GM19468 (cell line): ENCODE results near the gene PRRX2.

Experiments
- ATAC-seq: cut with Tn5 transposase; IDR thresholded peaks from one replicate; pipeline ENCODE4 v1.9.1; 2021; ENCODE audit warnings: mild to moderate bottlenecking, moderate library complexity, moderate number of reproducible peaks; ENCODE audit not compliant: unreplicated experiment; ENCODE audit errors: extremely low read depth

Gene PRRX2

DNA sequence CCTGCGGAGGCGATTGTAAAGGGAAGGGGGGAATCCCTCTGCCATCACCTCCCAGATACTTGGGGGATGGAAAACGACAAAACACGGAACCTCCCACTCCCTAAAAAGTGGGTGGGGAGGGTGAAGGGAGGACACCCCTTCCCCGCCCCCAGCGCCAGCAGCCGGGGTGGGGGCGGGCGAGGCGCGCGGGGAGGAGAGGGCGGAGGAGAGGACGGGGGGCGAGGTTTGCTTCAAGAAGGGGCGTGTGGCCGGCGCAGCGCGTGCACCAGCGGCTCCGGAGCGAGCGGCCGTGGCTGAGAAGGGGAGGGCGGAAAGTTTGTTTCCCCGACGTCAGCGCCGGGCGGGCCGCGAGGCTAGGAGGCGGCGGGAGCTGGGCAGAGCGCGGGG, at the start of gene PRRX2:
PRRX2 (plus strand) TSS at position 259 of the 387 bp plus-strand sequence. CDS start 221 bp downstream, outside the sequence.
- ATAC-seq: no peak

DNA sequence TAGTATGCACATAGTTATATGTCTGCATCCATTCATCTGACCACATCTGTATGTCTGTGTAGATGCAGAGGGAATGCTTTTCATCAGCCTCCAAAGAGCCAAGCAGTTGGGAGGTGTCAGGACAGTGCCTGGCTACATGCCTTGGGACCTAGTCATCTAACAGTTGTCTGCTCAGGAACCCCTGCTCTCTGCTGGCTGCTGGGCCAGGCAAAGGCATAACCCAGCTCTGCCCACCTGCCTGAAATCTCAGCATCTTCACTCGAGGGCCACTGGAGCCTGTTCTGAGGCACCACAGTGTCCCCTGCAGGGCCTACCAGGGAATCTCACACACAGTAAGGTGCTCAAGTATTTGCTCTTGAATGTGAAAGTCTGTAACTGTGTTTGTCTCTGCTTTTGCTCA, 48.3 kb upstream of the PRRX2 start:
- no peak for ATAC-seq

DNA sequence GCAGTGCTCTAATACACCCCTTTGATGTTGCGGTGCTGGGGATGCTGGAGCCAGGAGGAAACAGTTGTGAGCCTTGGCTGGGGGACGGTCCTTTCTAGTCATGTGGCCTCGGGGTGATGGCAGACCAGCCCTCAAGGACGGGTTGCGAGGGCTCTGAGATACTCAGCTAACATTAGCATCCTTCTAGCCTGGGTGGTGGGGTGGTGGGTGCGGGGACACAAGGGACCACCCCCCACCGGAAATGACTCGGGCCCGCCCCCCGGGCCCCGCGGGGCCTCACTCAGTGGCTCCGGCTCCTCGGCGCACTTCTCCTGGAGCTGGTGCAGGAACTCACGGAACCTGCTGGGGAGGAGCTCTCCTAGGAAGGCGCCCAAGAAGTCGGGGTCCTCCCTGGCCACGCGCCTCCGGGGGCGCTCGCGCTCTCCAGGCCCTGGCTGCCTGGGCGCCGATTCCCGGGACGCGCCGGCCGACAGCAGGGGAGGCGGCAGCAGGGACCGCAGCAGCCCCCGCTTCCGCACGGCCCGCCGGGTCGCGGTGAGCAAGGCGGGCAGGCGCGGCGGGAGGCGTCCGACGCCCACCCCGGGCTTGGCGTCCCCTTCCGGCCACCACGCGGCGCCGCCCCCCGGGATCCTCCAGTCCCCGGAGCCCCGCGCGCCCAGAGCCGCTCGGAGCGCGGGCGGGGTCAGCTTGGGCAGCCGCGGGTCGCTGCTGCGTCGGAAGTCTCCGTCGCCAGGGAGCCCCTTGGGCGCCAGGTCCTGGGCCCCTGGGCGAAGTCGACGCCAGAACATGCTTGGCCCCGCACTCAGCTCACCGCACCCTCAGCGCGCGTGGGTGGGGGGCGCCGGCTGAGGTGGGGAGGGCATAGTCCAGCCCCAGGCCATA, 45.4 kb upstream of the PRRX2 start:
- no peak for ATAC-seq

DNA sequence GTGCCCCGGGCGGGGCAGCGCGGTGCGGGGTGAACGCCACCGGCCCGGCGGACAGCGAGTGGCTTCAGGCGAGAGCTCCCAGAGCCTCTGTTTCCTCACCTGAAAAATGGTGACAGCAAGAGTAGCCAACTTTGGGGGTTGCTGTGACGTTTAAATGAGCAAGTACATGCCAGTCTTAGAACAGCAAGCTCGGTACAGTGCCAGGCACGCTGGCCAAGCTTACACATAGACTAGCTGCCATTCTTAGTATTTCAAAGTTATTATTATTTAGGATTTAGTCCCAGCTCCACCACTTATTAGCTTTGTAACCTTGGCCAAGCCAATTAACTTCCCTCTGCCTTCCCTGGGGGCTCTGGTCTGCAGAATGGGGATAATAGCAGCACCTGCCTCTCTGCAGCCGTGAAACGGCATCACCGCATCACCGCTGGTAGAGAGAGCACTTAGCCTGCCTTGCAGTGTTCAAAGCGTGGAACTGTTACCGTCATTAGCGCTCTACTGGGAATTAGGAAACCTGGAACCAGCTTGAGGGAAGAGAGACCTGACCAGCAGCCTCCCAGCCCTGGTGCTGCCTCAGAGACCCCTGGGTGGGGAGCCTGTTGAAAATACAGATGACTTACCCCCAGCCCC, 44.7 kb upstream of the PRRX2 start, which contains the start of gene C9orf50:
C9orf50 (minus strand) TSS at position 433 of the 627 bp plus-strand sequence. CDS start 527 bp downstream, outside the sequence.
- ATAC-seq: no peak

DNA sequence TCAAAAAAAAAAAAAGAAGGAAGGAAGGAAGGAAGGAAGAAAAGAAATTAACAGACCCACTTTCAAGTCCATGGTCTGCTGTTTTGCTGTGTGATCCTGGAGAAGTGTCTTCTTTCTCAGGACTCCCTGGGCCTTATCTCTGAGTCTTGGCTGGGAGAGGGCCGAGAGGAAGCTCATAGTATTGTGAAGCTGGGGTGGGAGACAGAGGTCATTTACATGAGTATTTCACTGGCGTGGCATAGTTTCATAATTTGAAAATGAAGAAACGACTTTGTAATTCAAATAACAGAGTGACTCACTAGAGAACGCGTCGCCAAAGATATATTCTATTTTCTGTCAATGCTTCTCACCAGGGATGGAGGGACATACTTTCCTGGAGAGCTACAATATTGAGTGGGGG, 42.1 kb upstream of the PRRX2 start:
- ATAC-seq: no peak

DNA sequence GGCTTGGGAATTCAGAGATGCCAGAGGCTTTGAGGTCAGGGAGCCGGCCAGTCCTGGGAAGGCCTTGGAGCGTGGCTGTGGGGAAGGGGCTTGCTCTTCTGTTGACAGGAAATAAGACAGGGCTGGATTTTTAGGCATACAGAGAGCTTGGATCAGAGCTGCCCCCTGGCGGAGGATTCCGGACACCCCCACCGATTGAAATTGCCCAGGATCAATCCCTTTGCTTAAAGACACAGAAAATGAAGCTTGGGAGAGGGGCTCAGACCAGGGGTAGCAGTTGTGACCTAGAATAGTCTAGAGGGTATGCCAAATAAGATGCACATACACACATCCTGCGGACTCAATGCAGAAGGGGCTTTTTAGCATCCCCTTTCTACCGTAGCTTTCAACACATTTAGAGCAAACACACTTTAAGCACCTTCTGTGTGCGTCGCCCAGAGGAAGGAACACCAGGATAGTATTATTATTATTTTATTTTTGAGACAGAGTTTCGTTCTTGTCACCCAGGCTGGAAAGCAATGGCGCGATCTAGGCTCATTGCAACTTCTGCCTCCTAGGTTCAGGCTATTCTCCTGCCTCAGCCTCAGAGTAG, 41.2 kb upstream of the PRRX2 start:
- ATAC-seq: no peak

DNA sequence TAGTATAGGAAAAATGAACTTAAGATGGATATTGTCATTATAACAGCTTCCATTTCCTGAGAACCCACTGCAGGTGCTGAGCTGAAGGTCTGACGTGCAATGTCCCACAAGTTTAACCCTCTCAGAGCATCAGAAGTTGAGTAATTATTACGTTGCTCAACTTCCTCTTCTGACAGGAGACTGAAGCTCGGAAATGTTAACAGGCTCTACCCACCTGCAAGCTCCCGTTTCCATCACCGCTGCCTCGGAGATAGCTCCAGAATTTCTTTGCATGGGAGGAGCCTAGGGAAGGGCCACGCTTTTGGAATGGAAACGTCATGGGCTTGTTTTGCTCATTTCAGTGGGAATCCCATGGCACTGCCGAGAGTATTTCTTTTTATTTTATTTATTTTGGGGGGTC, 40.5 kb upstream of the PRRX2 start:
- ATAC-seq: no peak

DNA sequence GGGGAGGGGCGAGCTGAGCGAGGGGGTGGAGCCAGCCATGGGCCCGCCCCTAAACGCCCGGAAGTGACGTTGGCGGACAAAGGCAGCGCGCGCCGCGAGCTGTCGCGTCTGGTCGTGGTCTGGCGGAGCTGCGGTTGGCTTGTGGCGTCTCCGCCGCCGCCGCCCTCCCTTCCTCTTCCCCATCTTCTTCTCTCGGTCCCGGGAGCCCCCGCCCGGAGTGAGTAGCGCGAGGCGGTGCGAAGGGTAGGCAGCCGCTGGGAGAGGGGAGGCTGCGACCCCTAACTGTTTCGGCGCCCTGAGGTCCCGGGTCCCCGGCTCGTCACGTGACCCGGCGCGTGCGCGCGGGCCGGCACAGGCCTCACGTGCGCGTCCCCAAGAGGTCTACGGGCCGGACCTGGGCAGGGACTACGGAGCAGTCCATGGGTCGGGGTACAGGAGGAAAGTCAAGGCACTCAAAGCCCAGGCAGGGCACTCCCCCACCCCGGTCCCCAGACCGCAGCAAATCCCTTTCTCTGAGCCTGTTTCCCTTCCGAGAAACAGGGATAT, 39.3 kb upstream of the PRRX2 start, which contains the start of gene NTMT1:
NTMT1 (plus strand) TSS at position 85 of the 546 bp plus-strand sequence. CDS start 6,541 bp downstream, outside the sequence.
- ATAC-seq: peak; percentile 29

DNA sequence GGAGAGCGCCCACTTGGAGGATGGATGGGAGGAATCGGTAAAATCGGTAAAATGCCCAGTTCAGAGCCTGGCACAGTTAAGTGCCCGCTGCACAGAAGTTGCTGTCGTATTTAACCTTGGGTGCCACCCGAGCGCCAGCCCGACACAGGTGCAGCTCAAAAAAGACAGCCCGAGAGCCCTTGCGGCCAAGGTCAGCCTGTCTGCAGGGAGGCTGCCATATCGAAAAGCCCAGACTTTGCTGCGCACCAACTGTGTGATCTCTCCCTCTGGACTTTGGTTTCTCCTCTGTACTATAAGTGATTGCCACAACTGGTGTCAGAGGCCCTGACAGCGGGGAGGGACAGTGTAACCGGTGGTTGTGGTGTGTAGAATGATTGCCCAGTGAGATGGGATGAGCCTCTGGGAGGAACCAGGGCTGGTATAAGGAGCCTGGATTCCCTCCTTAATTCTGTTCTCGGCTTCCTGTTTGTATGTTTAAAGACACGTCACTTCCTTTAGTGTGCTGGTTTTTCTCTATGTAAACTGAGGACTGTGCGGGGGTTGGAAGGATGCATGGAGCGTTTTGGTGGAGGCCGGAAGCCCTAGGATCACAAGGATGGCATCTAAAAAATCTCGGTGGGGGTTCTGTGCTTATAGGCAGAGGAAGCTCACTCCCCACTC, 38.7 kb upstream of the PRRX2 start:
- peak; percentile 11 for ATAC-seq

DNA sequence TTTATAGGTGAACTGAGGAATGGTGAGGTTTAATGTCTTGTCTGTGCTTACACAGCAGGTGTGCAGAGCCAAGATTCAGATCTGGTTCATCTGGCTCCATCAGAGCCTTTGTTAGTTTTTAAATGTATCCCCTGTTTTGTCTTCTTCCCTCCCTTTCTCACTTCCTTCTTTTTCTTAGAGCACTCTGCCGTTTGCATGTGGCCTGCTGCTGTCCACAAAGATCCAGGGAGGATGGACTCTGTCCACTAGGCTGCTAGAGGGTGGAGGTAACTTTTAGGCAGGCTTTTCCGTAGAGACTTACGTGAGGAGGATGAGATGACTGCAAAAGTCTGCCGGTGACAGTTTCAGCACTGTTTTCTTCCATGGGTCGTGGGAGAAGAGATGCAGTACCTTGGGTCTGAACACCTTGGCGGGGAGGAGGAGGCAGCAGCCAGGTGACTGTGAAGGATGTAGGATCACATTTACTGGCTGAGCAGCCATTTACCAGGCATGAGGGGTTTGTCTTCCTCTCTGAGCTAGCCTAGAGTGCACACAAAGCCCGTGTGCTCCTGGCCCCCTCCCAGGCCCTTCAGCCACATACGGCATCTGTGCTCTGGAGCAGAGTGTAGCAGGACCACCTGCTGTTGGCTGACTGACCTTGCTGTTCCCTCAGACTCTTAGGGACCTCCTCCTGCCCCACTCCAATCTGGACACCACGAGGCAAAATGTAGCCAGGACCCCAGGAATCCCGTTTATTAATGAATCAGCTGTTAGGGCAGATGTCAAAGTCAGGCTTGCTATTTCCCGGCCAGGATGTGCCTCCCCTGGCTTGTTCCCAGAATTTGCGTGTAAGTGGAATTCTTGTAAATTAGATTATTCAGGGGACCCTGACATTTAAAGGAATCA, 37.6 kb upstream of the PRRX2 start:
- no peak for ATAC-seq

DNA sequence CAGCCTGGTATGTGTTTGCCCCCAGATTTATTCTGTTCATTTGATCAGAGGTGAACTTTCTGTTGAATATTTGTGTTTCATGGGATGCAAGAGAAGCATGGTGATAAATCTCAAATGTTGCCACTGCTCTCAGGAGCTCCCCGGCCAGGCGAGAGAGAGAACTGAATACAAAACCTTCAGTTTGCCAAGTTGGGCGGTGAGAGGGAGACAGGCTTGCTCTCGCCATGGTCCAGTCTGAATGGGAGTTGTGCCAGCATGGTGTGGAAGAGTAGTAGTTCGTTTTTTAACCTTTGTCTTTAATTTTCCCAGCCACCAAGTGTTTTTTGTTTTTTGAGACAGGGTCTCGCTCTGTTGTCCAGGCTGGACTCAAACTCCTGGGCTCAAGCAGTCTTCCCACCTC, 36.7 kb upstream of the PRRX2 start:
- ATAC-seq: no peak

DNA sequence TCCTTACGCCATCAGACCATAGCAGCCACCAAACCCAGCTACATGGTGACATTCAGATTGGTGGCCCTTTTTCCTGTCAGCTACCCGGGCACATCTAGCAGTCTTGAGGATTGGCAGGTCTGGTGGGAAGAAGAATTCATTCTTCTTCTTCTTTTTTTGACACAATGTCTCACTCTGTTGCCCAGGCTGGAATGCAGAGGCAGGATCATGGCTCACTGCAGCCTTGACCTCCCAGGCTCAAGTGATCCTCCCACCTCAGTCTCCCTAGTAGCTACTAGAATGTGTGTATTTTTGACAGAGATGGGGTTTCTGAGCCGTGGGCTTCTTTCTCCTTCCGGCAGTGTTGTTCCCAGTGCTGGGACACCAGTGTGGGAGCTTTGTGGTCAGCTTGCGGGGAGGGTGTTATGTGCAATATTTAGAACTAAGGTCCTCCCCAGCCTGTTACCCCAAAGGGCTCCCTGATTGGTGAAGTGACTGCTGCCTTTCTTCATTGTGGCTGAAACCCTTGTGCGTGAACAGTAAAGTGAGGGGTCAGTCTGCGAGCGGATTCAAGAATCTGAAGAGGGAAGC, 36.1 kb upstream of the PRRX2 start:
- ATAC-seq: no peak

DNA sequence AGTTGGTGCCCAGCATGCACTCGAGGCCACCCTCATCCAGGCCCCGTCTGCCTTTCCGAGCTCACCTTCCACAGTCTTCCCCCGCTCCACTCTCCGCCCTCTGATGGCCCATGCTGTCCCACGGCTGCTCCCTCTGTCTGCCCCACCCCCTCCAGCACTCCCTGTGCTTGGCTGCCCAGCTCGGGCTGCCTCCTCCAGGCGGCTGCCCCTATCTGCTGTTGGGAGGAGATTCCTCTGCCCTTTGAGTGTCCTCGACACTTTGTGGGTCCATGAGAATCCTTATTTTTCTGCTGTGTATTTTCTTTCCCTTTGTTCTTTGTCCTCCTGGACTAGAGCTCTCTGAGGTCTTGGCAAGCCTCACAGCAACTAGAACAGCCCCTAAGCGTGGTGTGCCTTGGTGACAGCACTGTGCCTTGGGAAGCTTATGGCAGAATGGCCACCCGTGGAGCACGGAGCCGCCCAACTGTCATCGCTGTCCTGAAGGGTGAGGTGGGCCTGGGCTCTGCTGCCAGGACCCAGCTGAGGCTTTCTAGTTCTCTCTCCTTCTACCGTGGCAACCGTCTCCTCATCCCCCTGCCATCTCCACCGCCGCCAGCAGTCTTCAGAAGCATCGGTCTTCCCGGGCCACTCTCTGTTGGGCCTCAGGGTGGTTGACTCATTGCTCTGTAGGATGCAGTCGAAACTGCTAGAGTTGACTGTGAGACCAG, 34.3 kb upstream of the PRRX2 start:
- ATAC-seq: no peak

DNA sequence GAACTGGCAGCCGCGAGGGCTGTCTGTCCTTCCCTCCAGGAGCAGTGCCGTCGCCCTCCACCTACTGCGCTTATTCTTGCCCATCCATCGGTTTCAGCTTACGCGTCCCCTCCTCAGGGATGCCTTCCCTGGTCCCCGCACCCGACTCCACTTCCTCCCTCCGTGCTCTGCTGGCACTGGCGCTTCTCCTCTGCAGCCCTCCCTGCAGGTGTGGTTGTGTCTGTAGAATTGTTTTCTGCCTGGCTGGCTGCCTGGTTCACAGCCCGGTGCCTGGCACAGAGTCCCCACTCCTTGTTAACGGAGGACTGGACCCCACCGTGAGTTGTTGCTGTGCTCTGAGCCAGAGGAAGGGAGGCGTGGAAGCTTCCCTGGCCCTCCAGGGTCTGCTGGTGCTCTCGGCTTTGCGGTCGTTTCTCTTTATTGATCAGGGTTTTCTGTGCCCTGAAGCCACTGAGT, 33.7 kb upstream of the PRRX2 start:
- no peak for ATAC-seq

DNA sequence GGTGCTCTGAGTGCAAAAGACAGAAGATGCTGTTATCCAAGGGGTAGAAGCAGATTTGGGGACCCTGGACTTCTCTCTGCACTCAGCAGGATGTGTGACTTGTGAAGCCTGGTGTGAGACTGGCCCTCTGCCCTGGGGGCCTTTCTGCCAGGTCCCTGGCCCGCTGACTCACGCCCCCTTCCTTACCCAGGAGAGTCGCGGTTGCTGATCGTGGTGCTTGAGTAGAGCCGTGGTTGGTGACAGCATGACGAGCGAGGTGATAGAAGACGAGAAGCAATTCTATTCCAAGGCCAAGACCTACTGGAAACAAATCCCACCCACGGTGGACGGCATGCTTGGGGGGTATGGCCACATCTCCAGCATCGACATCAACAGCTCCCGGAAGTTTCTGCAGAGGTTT, 33.0 kb upstream of the PRRX2 start:
- ATAC-seq: no peak

DNA sequence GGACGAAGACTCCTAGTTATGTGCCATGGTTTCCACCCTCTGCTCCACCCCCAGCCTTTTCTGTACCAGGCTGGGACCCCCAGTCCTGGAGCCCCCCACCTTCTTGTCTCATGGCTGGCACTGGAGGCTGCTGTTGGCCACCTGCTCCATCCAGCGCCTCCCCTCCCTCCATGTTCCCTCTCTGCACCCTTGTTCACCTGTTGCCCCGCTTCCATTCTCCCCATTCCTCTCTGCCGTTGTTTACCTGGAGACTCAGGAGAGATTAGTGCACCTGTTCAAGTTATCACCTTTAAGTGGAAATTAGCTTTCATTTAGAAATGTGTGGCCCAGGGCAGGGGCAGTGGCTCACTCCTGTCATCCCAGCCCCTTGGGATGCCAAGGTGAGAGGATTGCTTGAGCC, 32.2 kb upstream of the PRRX2 start:
- ATAC-seq: no peak

DNA sequence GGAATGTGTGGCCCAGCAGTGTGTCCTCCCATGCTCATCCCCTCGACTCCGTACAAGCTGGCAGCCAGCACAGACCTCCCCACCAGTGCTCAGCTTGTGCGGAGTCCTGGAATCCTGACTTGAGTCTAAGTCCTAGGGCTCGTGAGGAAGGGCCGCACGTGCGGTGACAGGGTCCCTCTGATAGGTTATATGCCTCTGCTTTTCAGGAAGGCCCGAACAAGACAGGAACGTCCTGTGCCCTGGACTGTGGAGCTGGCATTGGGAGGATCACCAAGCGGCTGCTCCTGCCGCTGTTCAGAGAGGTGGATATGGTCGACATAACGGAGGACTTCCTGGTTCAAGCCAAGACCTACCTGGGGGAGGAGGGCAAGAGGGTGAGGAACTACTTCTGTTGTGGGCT, 31.6 kb upstream of the PRRX2 start:
- no peak for ATAC-seq
